ENCODE measurements around the gene PLB1. TPM values are rescaled to one million over a fixed set of nuclear protein-coding genes. Genes with fewer than 3 reads are reported as not detected.

Gene PLB1
- total RNA-seq, 1 donor from 2014 or later, result 3.2 TPM

GRCh38 chr2:28674713-28675068 is 178.8 kb downstream of the PLB1 start:
- no peak for DNase-seq (ENCODE audit: low spot score)
- Mint-ChIP-seq H3K9me3 (ENCODE audit: unreplicated experiment) (no peaks in the 10 kb centered on the region), H3K27ac (ENCODE audit: unreplicated experiment) (no peak overlapping the region), H3K4me1 (ENCODE audit: unreplicated experiment) (peaks cover 2% of the 10 kb centered on the region), H3K36me3 (ENCODE audit: low read depth, unreplicated experiment) (peaks cover 4% of the 10 kb centered on the region), H3K27me3 (ENCODE audit: unreplicated experiment) (peaks cover 2% of the 10 kb centered on the region), H3K4me3 (ENCODE audit: unreplicated experiment) (no peak overlapping the region)
- no peak for TF ChIP-seq CTCF (IDR thresholded peaks at IDR 0.05; ENCODE audit: unreplicated experiment)

GRCh38 chr2:28676152-28676835 is 180.4 kb downstream of the PLB1 start:
- peaks cover 4% of the 10 kb centered on the region for H3K36me3 Mint-ChIP-seq (ENCODE audit: low read depth, unreplicated experiment)
- no peak for DNase-seq (ENCODE audit: low spot score)
- H3K4me1 Mint-ChIP-seq (ENCODE audit: unreplicated experiment), result peaks cover 2% of the 10 kb centered on the region
- H3K27ac Mint-ChIP-seq (ENCODE audit: unreplicated experiment), result no peak overlapping the region
- H3K9me3 Mint-ChIP-seq (ENCODE audit: unreplicated experiment), result no peaks in the 10 kb centered on the region
- TF ChIP-seq CTCF (IDR thresholded peaks at IDR 0.05; ENCODE audit: unreplicated experiment), result no peak
- no peak overlapping the region for H3K4me3 Mint-ChIP-seq (ENCODE audit: unreplicated experiment)
- peaks cover 2% of the 10 kb centered on the region for H3K27me3 Mint-ChIP-seq (ENCODE audit: unreplicated experiment)

DNA sequence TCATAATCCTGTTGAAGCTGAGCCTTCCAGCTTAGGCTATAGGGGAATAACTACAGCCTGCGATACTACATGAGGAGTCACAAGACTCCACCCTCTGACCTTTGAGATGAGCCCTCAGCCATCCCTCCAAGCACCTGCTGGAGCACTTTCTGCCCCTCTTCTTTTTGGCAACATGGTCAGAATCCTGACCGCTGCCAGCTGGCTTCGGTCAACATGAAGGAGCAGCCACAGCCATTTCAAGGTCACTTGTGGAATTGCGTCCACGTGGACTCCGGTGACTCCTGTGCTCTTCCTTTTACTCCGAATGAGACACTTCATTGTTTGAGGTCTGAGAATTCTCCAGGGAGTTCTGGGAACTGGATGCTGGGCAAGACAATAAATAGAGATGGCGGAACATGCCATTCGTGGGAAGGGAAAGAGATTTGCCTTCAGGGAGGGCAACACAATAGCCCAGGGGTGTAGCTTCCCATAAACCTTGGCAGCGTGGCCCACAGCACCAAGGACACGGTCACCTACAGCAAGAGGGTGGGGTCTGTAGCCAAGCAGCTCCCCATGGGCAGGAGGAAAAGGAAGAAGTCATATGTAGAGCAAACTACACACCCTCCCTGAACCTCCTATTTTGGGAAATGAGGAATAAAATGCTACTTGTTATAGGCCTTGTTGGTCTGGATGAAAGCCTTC is 182.5 kb downstream of the PLB1 start:
- no peak for DNase-seq (ENCODE audit: low spot score)
- peaks cover 4% of the 10 kb centered on the region for H3K36me3 Mint-ChIP-seq (ENCODE audit: low read depth, unreplicated experiment)
- H3K27me3 Mint-ChIP-seq (ENCODE audit: unreplicated experiment), result peaks cover 2% of the 10 kb centered on the region
- H3K9me3 Mint-ChIP-seq (ENCODE audit: unreplicated experiment), result no peaks in the 10 kb centered on the region
- no peak for TF ChIP-seq CTCF (IDR thresholded peaks at IDR 0.05; ENCODE audit: unreplicated experiment)
- peaks cover 2% of the 10 kb centered on the region for H3K4me1 Mint-ChIP-seq (ENCODE audit: unreplicated experiment)
- no peak overlapping the region for H3K27ac Mint-ChIP-seq (ENCODE audit: unreplicated experiment)
- no peak overlapping the region for H3K4me3 Mint-ChIP-seq (ENCODE audit: unreplicated experiment)

- Mint-ChIP-seq H3K27me3 (ENCODE audit: unreplicated experiment) (peaks cover 2% of the 10 kb centered on the region), H3K36me3 (ENCODE audit: low read depth, unreplicated experiment) (peaks cover 4% of the 10 kb centered on the region), H3K27ac (ENCODE audit: unreplicated experiment) (no peak overlapping the region), H3K9me3 (ENCODE audit: unreplicated experiment) (no peaks in the 10 kb centered on the region), H3K4me3 (ENCODE audit: unreplicated experiment) (no peak overlapping the region), H3K4me1 (ENCODE audit: unreplicated experiment) (peaks cover 2% of the 10 kb centered on the region)
- DNase-seq (ENCODE audit: low spot score), result no peak
- TF ChIP-seq CTCF (IDR thresholded peaks at IDR 0.05; ENCODE audit: unreplicated experiment), result no peak
These were observed 183.1 kb downstream of the PLB1 start for GRCh38 chr2:28678944-28679343.

DNA sequence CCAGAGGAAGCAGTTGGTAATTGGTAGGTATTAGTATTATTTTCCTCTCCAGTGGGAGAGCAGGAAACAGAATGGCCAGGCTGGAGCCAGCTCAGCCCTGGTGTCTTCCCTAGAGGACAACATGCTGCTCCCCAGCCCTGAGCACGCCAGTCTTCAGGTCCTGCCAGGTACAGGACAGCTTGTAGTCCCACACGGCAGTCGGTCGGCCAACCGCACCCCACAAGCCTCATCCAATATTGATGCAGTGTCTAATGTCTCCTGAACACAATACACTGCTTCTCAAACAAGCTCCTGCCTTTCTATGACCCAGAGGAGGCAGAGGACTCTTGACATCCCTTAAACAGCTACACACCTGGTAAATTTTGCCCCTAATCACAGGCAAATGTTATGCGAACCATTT is 184.8 kb downstream of the PLB1 start:
- H3K27ac Mint-ChIP-seq (ENCODE audit: unreplicated experiment), result no peak overlapping the region
- no peak for DNase-seq (ENCODE audit: low spot score)
- H3K4me3 Mint-ChIP-seq (ENCODE audit: unreplicated experiment), result no peak overlapping the region
- peaks cover 2% of the 10 kb centered on the region for H3K4me1 Mint-ChIP-seq (ENCODE audit: unreplicated experiment)
- TF ChIP-seq CTCF (IDR thresholded peaks at IDR 0.05; ENCODE audit: unreplicated experiment), result no peak
- peaks cover 4% of the 10 kb centered on the region for H3K36me3 Mint-ChIP-seq (ENCODE audit: low read depth, unreplicated experiment)
- no peaks in the 10 kb centered on the region for H3K9me3 Mint-ChIP-seq (ENCODE audit: unreplicated experiment)
- H3K27me3 Mint-ChIP-seq (ENCODE audit: unreplicated experiment), result peaks cover 6% of the 10 kb centered on the region
